ENCODE data around the gene RANBP10. TPM values are rescaled to one million over a fixed set of nuclear protein-coding genes. Genes with fewer than 3 reads are reported as not detected.

Gene RANBP10
- total and polyA plus RNA-seq, 10 of the 15 experiments (the other 5 are each of a cell fraction or from before 2014, with no cell fraction given), result 1.2 to 20.4 (median 10.8) TPM

GRCh38 chr16:67676516-67676915 is 129.8 kb downstream of the RANBP10 start:
- in situ Hi-C loops (cut with MboI), result loop anchor here (5.0 kb wide), 1 partner anchor 251 kb away; no protein-coding TSS in a partner anchor
- POLR2A ChIA-PET, result interaction anchor here (0.6 kb wide), 1 partner anchor 183 kb away, joined by 4 read pairs; no protein-coding TSS in a partner anchor
- CTCF ChIA-PET, result interaction anchor here (0.9 to 1.1 kb wide), 3 partner anchors 8 to 140 kb away, joined by 3 to 6 read pairs (median 5); partner anchors contain the start of gene GFOD2
- no peak for TF ChIP-seq ZSCAN29 (IDR thresholded peaks at IDR 0.05)
- no peak for TF ChIP-seq IRF3 (IDR thresholded peaks at IDR 0.05)
- TF ChIP-seq NFXL1 (IDR thresholded peaks at IDR 0.05; ENCODE audit: borderline replicate concordance), result no peak
- TF ChIP-seq STAT1 (conservative IDR thresholded peaks at IDR 0.05), result no peak
- no peak for TF ChIP-seq REST (IDR thresholded peaks at IDR 0.05; ENCODE audit: low read depth, low read length)
- TF ChIP-seq NFYA (IDR thresholded peaks at IDR 0.05; ENCODE audit: borderline replicate concordance, low read depth, low read length), result no peak
- no peak for TF ChIP-seq RB1 (IDR thresholded peaks at IDR 0.05; ENCODE audit: borderline replicate concordance)
- no peak for TF ChIP-seq ZNF687 (IDR thresholded peaks at IDR 0.05)
- no peak for TF ChIP-seq RCOR1 (conservative IDR thresholded peaks at IDR 0.05; ENCODE audit: low read depth, low read length)
- no peak for TF ChIP-seq BCL11A (IDR thresholded peaks at IDR 0.05; ENCODE audit: low read depth, low read length)
- TF ChIP-seq CEBPB (IDR thresholded peaks at IDR 0.05; ENCODE audit: borderline replicate concordance in 1 of 2, low read depth in 2 of 2, low read length in 2 of 2), result no peak
- no peak for TF ChIP-seq ZNF384 (IDR thresholded peaks at IDR 0.05; ENCODE audit: borderline replicate concordance, low read depth, low read length)
- no peak for TF ChIP-seq KAT2A (conservative IDR thresholded peaks at IDR 0.05; ENCODE audit: control insufficient read depth, low read depth, low read length)
- TF ChIP-seq HDAC6 (IDR thresholded peaks at IDR 0.05; ENCODE audit: unreplicated experiment), result no peak

More at GRCh38 chr16:67676516-67676915, 129.8 kb downstream of the RANBP10 start:
- H3K27me3 ChIP-seq (replicated peaks in 1 of 2; ENCODE audit: control insufficient read depth in 2 of 2, insufficient read depth in 2 of 2, low read length in 1 of 2), result no peaks in the 10 kb centered on the region
- WGBS (ENCODE audit: insufficient coverage, insufficient replicate concordance, low lambda C conversion rate, missing lambda C conversion rate), result 56% methylated on average over 4 of the region's 4 CpGs
- H3K9ac ChIP-seq (ENCODE audit: control insufficient read depth, insufficient read depth, low read length), result no peak overlapping the region
- H3K27ac ChIP-seq (ENCODE audit: control insufficient read depth, insufficient read depth), result no peak overlapping the region
- H3K4me3 ChIP-seq, result no peak overlapping the region
- H3K79me2 ChIP-seq (ENCODE audit: control insufficient read depth, insufficient read depth, low read length), result no peaks in the 10 kb centered on the region
- no peak for ATAC-seq
- DNase-seq (ENCODE audit: low read depth, low spot score), result no peak
- SMC1A ChIA-PET (ENCODE audit: uncharacterized antibody, unreplicated experiment), result interaction anchor here (0.9 kb wide), 1 partner anchor 9 kb away, joined by 4 read pairs; no protein-coding TSS in a partner anchor
- RAD21 ChIA-PET (ENCODE audit: unreplicated experiment), result no interaction called here
- no peaks in the 10 kb centered on the region for H3K9me3 ChIP-seq (replicated peaks; ENCODE audit: control insufficient read depth, insufficient read depth, low read length)
- no peaks in the 10 kb centered on the region for H4K20me1 ChIP-seq (ENCODE audit: control insufficient read depth, insufficient read depth)
- no peak overlapping the region for H3K4me2 ChIP-seq (ENCODE audit: control insufficient read depth, insufficient read depth)
- 0 out of 4 replicates have a peak, but pooled peaks cover 0 to 1% of the 10 kb centered on the region in 2 experiments for H3K36me3 ChIP-seq (ENCODE audit: control insufficient read depth in 2 of 2, insufficient read depth in 2 of 2, low read length in 1 of 2)
- H3K4me1 ChIP-seq (ENCODE audit: control insufficient read depth, insufficient read depth, low read length), result peaks cover 5% of the 10 kb centered on the region
- intact Hi-C loops (cut with micrococcal nuclease; ENCODE audit: unreplicated experiment), result no loop called here
- BruUV-seq (replicated peaks), result no TSS peak
- H2AFZ ChIP-seq (ENCODE audit: control insufficient read depth, low read depth, low read length), result no peak overlapping the region
- FAIRE-seq, result no peak
